ENCODE measurements around the gene PRR11.
"Not testable (repeated sequence)": the region's sequence is repeated elsewhere in the genome, so short reads cannot be mapped to it uniquely, and the experiment has no call there.

PRR11 gene

GRCh38 chr17:59155439-59156177, at the start of gene PRR11:
Gene PRR11 (plus strand): TSS chr17:59155746. CDS start chr17:59169753, 14,007 bp downstream.
- DNase-seq, result peak; percentile 87

GRCh38 chr17:59105852-59106462, 49.6 kb upstream of the PRR11 start:
- DNase-seq (peak; percentile 74), ATAC-seq (peak; percentile 40)

More at GRCh38 chr17:59155439-59156177, at the start of gene PRR11:
- ATAC-seq, result peak; percentile 92

GRCh38 chr17:59106463-59107305, 48.9 kb upstream of the PRR11 start, which contains the start of gene TRIM37:
Gene TRIM37 (minus strand): TSS chr17:59106880. CDS start chr17:59106461, 419 bp downstream.
- peak; percentile 98 for ATAC-seq
- peak; percentile 98 for DNase-seq

GRCh38 chr17:59107306-59107670, 48.3 kb upstream of the PRR11 start:
- no peak for DNase-seq
- peak; percentile 21 for ATAC-seq

DNA sequence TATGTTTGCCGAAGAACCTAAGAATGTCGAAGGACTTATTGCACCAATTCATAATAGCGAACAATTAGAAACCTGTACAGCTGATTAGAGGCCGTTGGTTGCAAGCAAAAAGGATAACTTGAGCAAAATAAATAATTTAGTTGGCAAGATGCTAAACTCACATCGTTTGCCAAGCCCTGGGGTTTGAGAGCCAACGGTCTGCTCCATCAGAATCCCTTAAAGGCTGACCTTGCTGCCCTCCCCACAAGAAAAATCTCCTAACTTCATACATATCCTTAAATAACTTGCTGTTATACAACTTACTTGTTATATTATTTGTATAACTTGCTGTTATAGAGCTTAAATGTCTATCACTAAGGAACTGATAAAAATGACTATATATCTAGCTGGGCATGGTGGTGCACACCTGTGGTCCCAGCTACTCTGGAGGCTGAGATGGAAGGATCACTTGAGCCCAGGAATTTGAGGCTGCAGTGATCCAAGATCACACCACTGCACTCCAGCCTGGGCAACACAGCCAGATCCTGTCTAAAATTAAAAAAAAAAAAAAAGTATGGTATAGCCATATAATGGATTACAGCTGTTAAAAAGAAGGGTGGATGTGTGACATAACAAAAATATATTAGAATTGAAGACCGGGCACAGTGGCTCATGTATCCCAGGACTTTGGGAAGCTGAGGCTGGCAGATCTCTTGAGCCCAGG, 47.0 kb upstream of the PRR11 start:
- ATAC-seq (no peak), DNase-seq (no peak)

- no peak for ATAC-seq
- DNase-seq, result no peak
Observed at GRCh38 chr17:59110973-59111372, 44.6 kb upstream of the PRR11 start.

- ATAC-seq (no peak), DNase-seq (no peak)
Observed at GRCh38 chr17:59111539-59111938, 44.0 kb upstream of the PRR11 start.

- DNase-seq (no peak), ATAC-seq (no peak)
Observed at GRCh38 chr17:59115474-59115873, 40.1 kb upstream of the PRR11 start.

DNA sequence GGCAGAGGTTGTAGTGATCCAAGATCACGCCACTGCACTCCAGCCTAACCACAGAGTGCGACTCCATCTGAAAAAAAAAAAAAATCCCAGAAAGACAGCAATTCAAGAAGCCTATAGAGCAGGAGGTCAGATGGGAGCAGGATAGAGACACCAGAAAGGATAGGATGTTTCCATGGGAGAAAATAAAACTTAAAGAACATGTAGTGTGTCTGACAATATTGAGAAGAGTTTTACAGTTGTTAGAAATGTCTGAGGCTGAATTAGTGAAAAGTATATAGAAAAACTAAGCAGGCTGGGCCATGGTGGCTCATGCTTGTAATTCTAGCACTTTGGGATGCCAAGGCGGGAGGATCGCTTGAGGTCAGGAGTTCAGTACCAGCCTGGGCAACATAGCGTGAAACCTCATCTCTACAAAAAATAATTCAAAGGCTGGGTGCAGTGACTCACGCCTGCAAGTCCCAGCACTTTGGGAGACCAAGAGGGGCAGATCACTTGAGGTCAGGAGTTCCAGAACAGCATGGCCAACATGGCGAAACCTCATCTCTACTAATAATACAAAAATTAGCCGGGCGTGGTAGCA, 33.6 kb upstream of the PRR11 start:
- ATAC-seq (no peak), DNase-seq (no peak)

DNA sequence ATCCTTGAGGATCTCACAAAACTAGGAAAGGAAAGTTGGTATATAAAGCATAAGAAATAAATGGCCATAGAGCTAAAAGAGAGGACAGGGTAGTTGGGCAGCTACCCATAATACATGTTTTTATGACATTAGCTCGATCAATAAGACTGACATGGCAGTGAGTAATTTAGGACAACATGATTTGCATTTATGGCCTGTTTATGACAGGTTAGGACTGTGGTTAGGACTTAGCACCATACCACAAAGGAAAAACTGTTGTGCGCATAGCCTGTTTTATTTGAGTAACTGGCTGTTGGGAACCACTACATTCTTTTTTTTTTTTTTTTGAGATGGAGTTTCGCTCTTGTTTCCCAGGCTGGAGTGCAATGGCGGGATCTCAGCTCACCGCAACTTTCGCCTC, 30.9 kb upstream of the PRR11 start:
- DNase-seq (no peak), ATAC-seq (no peak)

DNA sequence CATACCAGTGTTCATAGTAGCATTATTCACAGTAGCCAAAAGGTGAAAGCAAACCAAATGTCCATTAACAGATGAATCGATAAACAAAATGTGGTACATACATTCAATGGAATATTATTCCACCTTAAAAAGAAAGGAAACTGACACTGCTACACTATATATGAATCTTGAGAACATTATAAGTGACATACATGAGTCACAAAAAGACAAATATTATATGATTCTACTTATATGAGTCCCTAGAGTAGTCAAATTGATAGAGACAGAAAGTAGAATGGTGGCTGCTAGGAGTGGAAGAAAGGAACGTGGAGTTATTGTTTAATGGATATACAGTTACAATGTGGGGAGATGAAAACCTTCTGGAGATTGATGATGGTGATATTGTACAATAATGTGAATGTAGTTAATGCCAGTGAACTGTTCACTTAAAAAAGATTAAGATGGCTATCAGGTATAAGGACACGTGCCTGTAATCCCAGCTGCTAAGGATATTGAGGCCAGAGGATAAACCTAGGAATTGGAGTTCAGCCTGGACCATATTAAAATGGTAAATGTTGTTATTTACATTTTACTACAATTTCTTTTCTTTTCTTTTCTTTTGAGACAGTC, 28.6 kb upstream of the PRR11 start:
- ATAC-seq (no peak), DNase-seq (no peak)

DNA sequence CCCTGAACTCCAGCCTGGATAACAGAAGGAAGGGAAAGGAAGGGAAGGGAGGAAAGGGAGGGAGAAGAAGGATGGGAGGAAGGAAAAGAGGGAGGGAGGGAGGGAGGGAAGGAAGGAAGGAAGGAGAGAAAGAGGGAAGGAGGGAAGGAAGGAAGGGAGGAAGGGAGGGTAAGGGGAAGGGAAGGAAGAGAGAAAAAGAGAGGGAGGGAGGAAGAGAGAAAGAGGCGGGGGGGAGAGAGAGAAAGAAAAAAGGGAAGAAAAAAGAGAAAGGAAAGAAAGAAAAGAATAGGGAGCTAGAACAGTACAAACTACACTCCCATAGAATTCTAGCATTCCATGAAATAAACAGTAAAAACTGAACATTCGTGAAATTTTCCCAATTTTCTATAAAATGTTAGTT, 25.7 kb upstream of the PRR11 start:
- ATAC-seq, result no peak

DNA sequence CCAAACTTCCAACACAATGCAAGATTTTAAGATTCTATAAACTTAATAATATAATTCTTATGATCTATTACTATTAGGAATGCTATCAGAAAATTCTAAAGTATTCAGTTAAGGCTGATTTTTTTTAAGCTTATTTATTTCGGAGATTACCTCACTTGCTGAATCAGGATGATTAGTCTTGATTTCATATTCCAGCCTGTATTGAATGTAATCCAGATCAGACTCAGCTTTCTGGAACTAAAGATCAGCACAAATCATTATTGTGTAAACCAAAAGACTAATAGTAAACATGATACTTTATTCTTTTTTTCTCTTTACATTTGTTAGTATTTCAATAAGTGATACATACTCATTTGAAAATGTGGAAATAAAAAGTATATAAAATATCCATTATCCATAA, 24.4 kb upstream of the PRR11 start:
- no peak for DNase-seq
- ATAC-seq, result no peak

More for the DNA sequence above, 25.7 kb upstream of the PRR11 start:
- no peak for DNase-seq

DNA sequence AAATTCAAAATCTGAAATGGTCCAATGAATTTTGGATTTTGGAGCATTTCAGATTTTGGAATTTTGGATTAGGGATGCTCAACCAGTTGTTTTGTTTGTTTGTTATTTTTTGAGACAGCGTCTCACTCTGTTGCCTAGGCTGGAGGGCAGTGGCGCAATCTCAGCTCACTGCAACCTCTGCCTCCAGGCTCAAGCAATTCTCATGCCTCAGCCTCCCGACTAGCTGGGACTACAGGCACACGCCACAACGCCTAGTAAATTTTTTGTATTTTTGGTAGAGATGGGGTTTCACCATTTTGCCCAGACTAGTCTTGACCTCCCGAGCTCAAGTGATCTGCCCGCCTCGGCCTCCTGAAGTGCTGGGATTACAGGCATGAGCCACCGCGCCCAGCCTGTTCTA, 17.2 kb upstream of the PRR11 start:
- ATAC-seq, DNase-seq: not testable (repeated sequence)

DNA sequence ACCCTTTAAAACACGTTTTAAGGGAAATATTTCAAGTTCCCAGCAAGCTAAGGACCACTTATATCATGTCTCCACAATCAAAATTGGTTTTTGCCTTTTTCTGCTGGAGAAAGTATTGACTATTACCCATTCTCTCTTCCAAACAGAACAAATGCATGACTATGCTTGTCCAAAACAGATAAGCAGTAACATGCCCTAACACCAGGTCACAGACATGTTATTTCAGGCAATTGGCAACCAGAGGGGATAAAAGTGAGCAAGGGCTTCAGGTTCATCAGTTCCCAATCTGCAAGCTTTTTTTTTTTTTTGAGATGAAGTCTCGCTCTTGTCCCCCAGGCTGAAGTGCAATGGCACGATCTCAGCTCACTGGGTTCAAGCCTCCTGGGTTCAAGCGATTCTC, 15.6 kb upstream of the PRR11 start:
- DNase-seq (no peak), ATAC-seq (no peak)

DNA sequence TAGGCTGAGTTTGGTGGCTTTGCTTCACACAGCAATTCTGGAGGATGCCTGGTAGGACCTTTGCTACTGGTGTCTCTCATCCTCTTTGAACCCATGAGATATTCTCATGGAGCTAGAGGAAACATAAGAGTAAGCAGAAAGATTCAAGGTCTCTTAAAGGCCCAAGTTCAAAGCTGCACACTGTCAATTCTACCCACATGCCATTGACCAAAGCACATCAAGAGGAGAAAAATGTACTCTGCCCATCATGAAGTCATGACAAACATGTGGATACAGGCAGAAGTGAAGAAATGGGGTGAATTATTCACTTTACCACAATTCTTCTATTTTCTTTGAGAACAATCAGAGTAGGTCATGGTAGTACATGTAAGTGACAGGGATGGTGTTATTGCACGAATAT, 13.7 kb upstream of the PRR11 start:
- ATAC-seq, result no peak
- no peak for DNase-seq

DNA sequence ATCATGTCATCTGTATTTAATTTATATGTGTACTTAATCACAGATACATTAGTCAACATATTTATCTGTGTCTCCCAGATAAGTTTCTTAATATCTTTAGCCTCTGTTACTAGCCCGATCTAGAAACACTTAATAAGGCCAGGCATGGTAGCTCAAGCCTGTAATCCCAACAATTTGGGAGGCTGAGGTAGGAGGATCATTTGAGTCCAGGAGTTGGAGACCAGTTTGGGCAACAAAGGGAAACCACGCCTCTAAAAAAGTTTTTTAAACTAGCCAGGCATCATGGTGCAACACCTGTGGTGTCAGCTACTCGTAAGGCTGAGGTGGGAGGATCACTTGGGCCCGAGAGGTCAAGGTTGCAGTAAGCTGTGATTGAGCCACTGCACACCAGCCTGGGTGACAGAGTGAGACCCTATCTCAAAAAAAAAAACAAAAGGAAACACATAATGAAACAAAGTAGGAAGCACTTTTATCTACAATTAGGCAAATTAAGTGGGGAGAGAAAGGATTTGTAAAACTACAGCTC, 9.9 kb upstream of the PRR11 start:
- no peak for ATAC-seq
- DNase-seq, result no peak

- no peak for ATAC-seq
Observed at GRCh38 chr17:59149051-59149450, 6.5 kb upstream of the PRR11 start.

DNA sequence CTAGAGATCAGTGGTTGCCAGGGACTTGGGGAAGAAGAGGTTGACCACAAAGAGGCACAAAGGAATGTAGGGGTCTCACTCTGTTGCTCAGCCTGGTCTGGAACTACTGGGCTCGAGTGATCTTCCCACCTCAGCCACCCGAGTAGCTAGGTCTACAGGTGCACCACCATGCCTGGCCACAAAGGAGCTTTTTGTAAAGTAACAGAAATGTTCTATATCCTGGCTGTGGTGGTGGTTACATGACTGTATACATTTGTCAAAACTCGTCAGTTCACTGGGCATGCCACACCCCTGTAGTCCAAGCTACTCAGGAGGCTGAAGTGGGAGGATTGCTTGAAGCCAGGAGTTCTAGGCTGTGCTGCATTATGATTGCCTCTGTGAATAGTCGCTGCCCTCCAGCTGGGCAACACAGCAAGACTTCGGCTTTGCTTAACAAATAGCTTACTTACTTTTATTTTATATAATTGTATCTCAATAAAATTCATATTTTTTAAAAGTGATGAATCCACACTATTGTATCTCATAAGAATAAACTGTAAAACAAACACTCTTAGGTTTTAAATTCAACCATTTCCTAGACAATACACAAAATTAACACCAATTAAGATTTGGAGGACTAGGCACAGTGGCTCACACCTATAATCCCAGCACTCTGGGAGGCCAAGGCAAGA, 5.6 kb upstream of the PRR11 start:
- DNase-seq (no peak), ATAC-seq (peak; percentile 26)

More at GRCh38 chr17:59149051-59149450, 6.5 kb upstream of the PRR11 start:
- DNase-seq, result no peak

GRCh38 chr17:59151006-59151405, 4.5 kb upstream of the PRR11 start:
- ATAC-seq (no peak), DNase-seq (no peak)

DNA sequence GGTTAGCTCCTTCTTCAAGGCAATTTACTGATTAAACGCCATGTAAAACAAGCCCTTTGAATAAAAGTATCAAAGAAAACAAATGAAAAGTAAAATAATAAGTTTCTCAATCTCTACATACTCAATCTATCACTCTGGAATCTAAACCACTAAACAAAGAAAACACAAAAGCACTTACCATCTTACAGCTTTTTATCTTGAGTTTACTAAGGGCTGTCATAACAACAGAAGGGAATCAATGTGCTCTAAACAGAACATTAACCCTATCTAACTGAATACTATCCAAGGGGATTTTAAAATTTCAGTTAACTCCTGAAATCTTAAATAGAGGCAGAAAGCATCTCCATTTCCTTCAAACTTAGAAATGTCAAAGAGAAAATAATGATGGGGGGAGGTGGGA, 4.0 kb upstream of the PRR11 start:
- ATAC-seq, result no peak
- no peak for DNase-seq
